Activated CD8-positive, alpha-beta T cell treated with anti-CD3 and anti-CD28 coated beads for 36 hours (primary cell): ENCODE measurements around the gene LRRC30. TPM values are rescaled to one million over a fixed set of nuclear protein-coding genes. Genes with fewer than 3 reads are reported as not detected.

Source experiments
- ATAC-seq: fragments of 200-7000 bp; cut with Tn5 transposase; one replicate; pipeline ENCODE4 v1.10.0; 2021; ENCODE audit warnings: mild to moderate bottlenecking, moderate library complexity
- CTCF ChIA-PET: fragments of 350-600 bp; sonication (Branson Sonifier 250); formaldehyde crosslinking; loops from one replicate; lab custom pipeline; 2021; ENCODE audit warnings: antibody characterized with exemption; lab: Charles Lee
- POLR2A ChIA-PET: fragments of 350-600 bp; sonication (Branson Sonifier 250); formaldehyde crosslinking; loops from one replicate; lab custom pipeline; 2021; ENCODE audit warnings: antibody characterized with exemption; lab: Charles Lee
- DNase-seq: peaks from one replicate; pipeline ENCODE4 v3.0.0-alpha.2; 2020
- H3K27ac Mint-ChIP-seq: one replicate; pipeline ENCODE4 v1.8.0; 2021; ENCODE audit warnings: mild to moderate bottlenecking, mixed read lengths
- H3K27me3 Mint-ChIP-seq: one replicate; pipeline ENCODE4 v1.8.0; 2021; ENCODE audit warnings: mixed read lengths
- H3K36me3 Mint-ChIP-seq: one replicate; pipeline ENCODE4 v1.8.0; 2021; ENCODE audit warnings: low read depth, mixed read lengths
- H3K4me1 Mint-ChIP-seq: one replicate; pipeline ENCODE4 v1.8.0; 2021; ENCODE audit warnings: low read depth, mixed read lengths
- H3K4me3 Mint-ChIP-seq: one replicate; pipeline ENCODE4 v1.8.0; 2021; ENCODE audit warnings: mild to moderate bottlenecking, moderate library complexity, mixed read lengths
- H3K9me3 Mint-ChIP-seq: one replicate; pipeline ENCODE4 v1.8.0; 2021; ENCODE audit warnings: mixed read lengths
- intact Hi-C: fragments of 100-400 bp; cut with micrococcal nuclease; formaldehyde crosslinking; loops from one replicate; pipeline ENCODE4 v1.10.0; 2022
- total RNA-seq, 2 experiments: library from RNA; stranded (reverse); gene quantifications; one replicate each; pipeline ENCODE4 v1.2.3, GENCODE V29; 2021
- TF ChIP-seq, protein P1 (sequence below): fragments of 200-600 bp; IDR thresholded peaks from one replicate; pipeline ENCODE4 v1.8.0; 2022; ENCODE audit warnings: antibody characterized with exemption, mild to moderate bottlenecking

The LRRC30 gene
- total RNA-seq, 2 experiments from 2014 or later, result not detected

- ATAC-seq (no peak), DNase-seq (no peak)
- Mint-ChIP-seq H3K27me3 (no peaks in the 10 kb centered on the region), H3K4me1 (no peaks in the 10 kb centered on the region), H3K36me3 (no peaks in the 10 kb centered on the region), H3K4me3 (no peak overlapping the region), H3K27ac (no peak overlapping the region), H3K9me3 (peaks cover 3% of the 10 kb centered on the region)
- POLR2A ChIA-PET, result no interaction called here
- intact Hi-C loops, result no loop called here
- CTCF ChIA-PET, result no interaction called here
- TF ChIP-seq, protein P1, sequence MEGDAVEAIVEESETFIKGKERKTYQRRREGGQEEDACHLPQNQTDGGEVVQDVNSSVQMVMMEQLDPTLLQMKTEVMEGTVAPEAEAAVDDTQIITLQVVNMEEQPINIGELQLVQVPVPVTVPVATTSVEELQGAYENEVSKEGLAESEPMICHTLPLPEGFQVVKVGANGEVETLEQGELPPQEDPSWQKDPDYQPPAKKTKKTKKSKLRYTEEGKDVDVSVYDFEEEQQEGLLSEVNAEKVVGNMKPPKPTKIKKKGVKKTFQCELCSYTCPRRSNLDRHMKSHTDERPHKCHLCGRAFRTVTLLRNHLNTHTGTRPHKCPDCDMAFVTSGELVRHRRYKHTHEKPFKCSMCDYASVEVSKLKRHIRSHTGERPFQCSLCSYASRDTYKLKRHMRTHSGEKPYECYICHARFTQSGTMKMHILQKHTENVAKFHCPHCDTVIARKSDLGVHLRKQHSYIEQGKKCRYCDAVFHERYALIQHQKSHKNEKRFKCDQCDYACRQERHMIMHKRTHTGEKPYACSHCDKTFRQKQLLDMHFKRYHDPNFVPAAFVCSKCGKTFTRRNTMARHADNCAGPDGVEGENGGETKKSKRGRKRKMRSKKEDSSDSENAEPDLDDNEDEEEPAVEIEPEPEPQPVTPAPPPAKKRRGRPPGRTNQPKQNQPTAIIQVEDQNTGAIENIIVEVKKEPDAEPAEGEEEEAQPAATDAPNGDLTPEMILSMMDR, result no peak
Observed at GRCh38 chr18:7255054-7255453, 24.2 kb downstream of the LRRC30 start.

GRCh38 chr18:7255643-7256042, 24.8 kb downstream of the LRRC30 start:
- ChIA-PET POLR2A (no interaction called here), CTCF (no interaction called here)
- Mint-ChIP-seq H3K36me3 (no peaks in the 10 kb centered on the region), H3K9me3 (peaks cover 3% of the 10 kb centered on the region), H3K27ac (no peak overlapping the region), H3K4me3 (no peak overlapping the region), H3K27me3 (no peaks in the 10 kb centered on the region), H3K4me1 (no peaks in the 10 kb centered on the region)
- intact Hi-C loops, result no loop called here
- TF ChIP-seq, protein P1, result no peak
- ATAC-seq (no peak), DNase-seq (no peak)

DNA sequence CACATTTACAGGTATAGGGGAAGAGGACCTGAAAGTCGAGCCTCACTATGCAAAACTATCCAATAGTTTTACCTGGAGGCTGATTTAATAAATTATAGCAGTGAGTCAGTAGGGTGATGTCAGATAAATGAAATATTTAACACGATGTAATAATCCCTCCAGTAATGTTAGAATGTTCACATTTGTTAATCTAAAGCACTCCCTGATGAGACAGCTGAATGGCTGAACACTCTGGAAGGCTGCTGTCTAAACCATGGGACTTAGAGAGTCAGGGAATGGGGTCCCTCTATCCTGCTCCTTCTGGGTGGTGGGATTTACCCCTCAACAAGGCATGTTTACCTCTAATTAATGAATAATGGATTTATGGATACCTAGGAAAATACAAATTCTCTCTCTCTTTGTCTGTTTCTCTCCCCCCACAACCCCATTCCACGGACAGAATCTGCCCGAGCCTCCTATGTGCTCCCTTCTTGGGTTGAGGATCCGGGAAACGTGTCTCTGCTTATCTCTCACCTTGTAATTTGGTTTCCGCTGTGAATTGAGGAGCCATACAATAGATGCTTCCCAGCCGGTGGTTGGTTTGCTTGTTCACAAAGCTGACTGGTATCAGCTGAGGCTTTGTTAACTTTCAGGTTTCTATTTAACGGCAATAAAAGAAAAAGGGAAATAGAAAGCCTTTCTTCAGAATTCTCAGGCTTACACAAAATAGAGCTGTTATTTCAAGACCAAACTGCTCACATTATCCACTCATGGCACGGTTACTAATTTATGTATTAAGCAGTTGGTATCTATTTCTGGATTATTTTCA, 25.9 kb downstream of the LRRC30 start:
- Mint-ChIP-seq H3K27me3 (no peaks in the 10 kb centered on the region), H3K27ac (no peak overlapping the region), H3K4me3 (no peak overlapping the region), H3K36me3 (no peaks in the 10 kb centered on the region), H3K4me1 (no peaks in the 10 kb centered on the region), H3K9me3 (peaks cover 3% of the 10 kb centered on the region)
- CTCF ChIA-PET, result no interaction called here
- ATAC-seq (no peak), DNase-seq (no peak)
- intact Hi-C loops, result no loop called here
- POLR2A ChIA-PET, result no interaction called here
- TF ChIP-seq, protein P1, result no peak

GRCh38 chr18:7257426-7257740, 26.5 kb downstream of the LRRC30 start:
- ATAC-seq (no peak), DNase-seq (no peak)
- H3K4me1 Mint-ChIP-seq, result no peaks in the 10 kb centered on the region
- H3K36me3 Mint-ChIP-seq, result no peaks in the 10 kb centered on the region
- no peaks in the 10 kb centered on the region for H3K27me3 Mint-ChIP-seq
- CTCF ChIA-PET, result no interaction called here
- H3K27ac Mint-ChIP-seq, result no peak overlapping the region
- intact Hi-C loops, result no loop called here
- no peak overlapping the region for H3K4me3 Mint-ChIP-seq
- POLR2A ChIA-PET, result no interaction called here
- H3K9me3 Mint-ChIP-seq, result no peaks in the 10 kb centered on the region
- TF ChIP-seq, protein P1, result no peak

GRCh38 chr18:7259475-7259874, 28.6 kb downstream of the LRRC30 start:
- H3K27me3 Mint-ChIP-seq, result no peaks in the 10 kb centered on the region
- no peaks in the 10 kb centered on the region for H3K4me1 Mint-ChIP-seq
- H3K36me3 Mint-ChIP-seq, result no peaks in the 10 kb centered on the region
- H3K9me3 Mint-ChIP-seq, result no peaks in the 10 kb centered on the region
- POLR2A ChIA-PET, result no interaction called here
- no peak overlapping the region for H3K27ac Mint-ChIP-seq
- TF ChIP-seq, protein P1, result no peak
- ATAC-seq (no peak), DNase-seq (no peak)
- intact Hi-C loops, result no loop called here
- H3K4me3 Mint-ChIP-seq, result no peak overlapping the region
- CTCF ChIA-PET, result no interaction called here
